Activated naive CD8-positive, alpha-beta T cell treated with anti-CD3 and anti-CD28 coated beads for 36 hours (primary cell): Measurements from ENCODE around the gene CNTFR. TPM values are rescaled to one million over a fixed set of nuclear protein-coding genes. Genes with fewer than 3 reads are reported as not detected.
A peak's percentile ranks its signal among the peaks of the same experiment; 100 is the strongest.
"Not testable (repeated sequence)": the region's sequence is repeated elsewhere in the genome, so short reads cannot be mapped to it uniquely, and the experiment has no call there.

Source experiments
- DNase-seq: peaks from one replicate; pipeline ENCODE4 v3.0.0; 2021
- H3K27ac Mint-ChIP-seq: one replicate; pipeline ENCODE4 v1.8.0; 2022; ENCODE audit warnings: mild to moderate bottlenecking, moderate library complexity, mixed read lengths
- H3K27me3 Mint-ChIP-seq: one replicate; pipeline ENCODE4 v1.8.0; 2022; ENCODE audit warnings: mild to moderate bottlenecking, mixed read lengths
- H3K36me3 Mint-ChIP-seq: one replicate; pipeline ENCODE4 v1.8.0; 2021; ENCODE audit warnings: mild to moderate bottlenecking, mixed read lengths
- H3K4me1 Mint-ChIP-seq: one replicate; pipeline ENCODE4 v1.8.0; 2021; ENCODE audit warnings: mixed read lengths
- H3K4me3 Mint-ChIP-seq: one replicate; pipeline ENCODE4 v1.8.0; 2022; ENCODE audit warnings: mild to moderate bottlenecking, moderate library complexity, mixed read lengths
- H3K9me3 Mint-ChIP-seq: one replicate; pipeline ENCODE4 v1.8.0; 2022; ENCODE audit warnings: mixed read lengths
- total RNA-seq, 2 experiments: library from RNA; stranded (reverse); gene quantifications; one replicate each; pipeline ENCODE4 v1.2.3, GENCODE V29; 2021

Gene CNTFR
- total RNA-seq: not detected

- H3K27ac Mint-ChIP-seq: no peak within 1 kb of the TSS
- no peaks in the 10 kb centered on the region for H3K9me3 Mint-ChIP-seq
- no peaks in the 10 kb centered on the region for H3K36me3 Mint-ChIP-seq
- peaks cover 81% of the 10 kb centered on the region for H3K27me3 Mint-ChIP-seq
- DNase-seq: peak; percentile 40
- H3K4me1 Mint-ChIP-seq: peaks cover 9% of the 10 kb centered on the region
- H3K4me3 Mint-ChIP-seq: peak within 1 kb of the TSS; percentile 73
These were observed at the start of gene CNTFR for GRCh38 chr9:34589636-34590380. Gene CNTFR, minus strand, starts transcription at chr9:34589724. Its CDS starts 20,743 bp downstream, at chr9:34568981.

- peaks cover 21% of the 10 kb centered on the region for H3K36me3 Mint-ChIP-seq
These were observed 49.8 kb upstream of the CNTFR start for GRCh38 chr9:34639322-34639721.

GRCh38 chr9:34638138-34638445 is 48.6 kb upstream of the CNTFR start:
- peak overlapping the region; percentile 97 for H3K4me3 Mint-ChIP-seq

More at GRCh38 chr9:34639322-34639721, 49.8 kb upstream of the CNTFR start:
- H3K27me3 Mint-ChIP-seq, H3K9me3 Mint-ChIP-seq, H3K4me3 Mint-ChIP-seq, DNase-seq, H3K27ac Mint-ChIP-seq: not testable (repeated sequence)
- peaks cover 25% of the 10 kb centered on the region for H3K4me1 Mint-ChIP-seq

GRCh38 chr9:34637356-34638137 is 48.0 kb upstream of the CNTFR start, which contains the start of gene SIGMAR1:
Gene SIGMAR1, minus strand, starts transcription at chr9:34637787. Its CDS starts 90 bp downstream, at chr9:34637697.
- peak within 1 kb of the TSS; percentile 93 for H3K27ac Mint-ChIP-seq
- no peaks in the 10 kb centered on the region for H3K9me3 Mint-ChIP-seq
- H3K4me1 Mint-ChIP-seq: peaks cover 30% of the 10 kb centered on the region
- peak; percentile 97 for DNase-seq
- no peaks in the 10 kb centered on the region for H3K27me3 Mint-ChIP-seq
- H3K4me3 Mint-ChIP-seq: peak within 1 kb of the TSS; percentile 97
- H3K36me3 Mint-ChIP-seq: peaks cover 23% of the 10 kb centered on the region

More at GRCh38 chr9:34638138-34638445, 48.6 kb upstream of the CNTFR start:
- H3K36me3 Mint-ChIP-seq: peaks cover 22% of the 10 kb centered on the region
- H3K9me3 Mint-ChIP-seq: no peaks in the 10 kb centered on the region
- DNase-seq: no peak
- peaks cover 30% of the 10 kb centered on the region for H3K4me1 Mint-ChIP-seq
- H3K27ac Mint-ChIP-seq: peak overlapping the region; percentile 93
- no peaks in the 10 kb centered on the region for H3K27me3 Mint-ChIP-seq

GRCh38 chr9:34636791-34637355 is 47.3 kb upstream of the CNTFR start:
- H3K27ac Mint-ChIP-seq: peak overlapping the region; percentile 93
- peak overlapping the region; percentile 97 for H3K4me3 Mint-ChIP-seq
- DNase-seq: no peak
- no peaks in the 10 kb centered on the region for H3K9me3 Mint-ChIP-seq
- no peaks in the 10 kb centered on the region for H3K27me3 Mint-ChIP-seq
- H3K36me3 Mint-ChIP-seq: peaks cover 23% of the 10 kb centered on the region
- H3K4me1 Mint-ChIP-seq: peaks cover 30% of the 10 kb centered on the region

- DNase-seq: no peak
- Mint-ChIP-seq H3K27me3 (peaks cover 3% of the 10 kb centered on the region), H3K9me3 (no peaks in the 10 kb centered on the region), H3K4me3 (peak overlapping the region; percentile 97), H3K4me1 (peaks cover 30% of the 10 kb centered on the region), H3K27ac (no peak overlapping the region), H3K36me3 (peaks cover 23% of the 10 kb centered on the region)
These were observed 46.0 kb upstream of the CNTFR start for GRCh38 chr9:34635556-34635955.

GRCh38 chr9:34634551-34635248 is 45.2 kb upstream of the CNTFR start:
- H3K36me3 Mint-ChIP-seq: peaks cover 23% of the 10 kb centered on the region
- H3K4me1 Mint-ChIP-seq: peaks cover 30% of the 10 kb centered on the region
- H3K27ac Mint-ChIP-seq: no peak overlapping the region
- H3K4me3 Mint-ChIP-seq: no peak overlapping the region
- H3K27me3 Mint-ChIP-seq: peaks cover 11% of the 10 kb centered on the region
- DNase-seq: no peak
- H3K9me3 Mint-ChIP-seq: no peaks in the 10 kb centered on the region

GRCh38 chr9:34633851-34634550 is 44.5 kb upstream of the CNTFR start:
- peak; percentile 71 for DNase-seq
- Mint-ChIP-seq H3K4me1 (peaks cover 34% of the 10 kb centered on the region), H3K27ac (no peak overlapping the region), H3K4me3 (no peak overlapping the region), H3K27me3 (peaks cover 18% of the 10 kb centered on the region), H3K9me3 (no peaks in the 10 kb centered on the region), H3K36me3 (peaks cover 23% of the 10 kb centered on the region)

GRCh38 chr9:34633166-34633565 is 43.6 kb upstream of the CNTFR start:
- DNase-seq: no peak
- Mint-ChIP-seq H3K9me3 (no peaks in the 10 kb centered on the region), H3K4me1 (peaks cover 33% of the 10 kb centered on the region), H3K4me3 (no peak overlapping the region), H3K27ac (no peak overlapping the region), H3K27me3 (peaks cover 24% of the 10 kb centered on the region), H3K36me3 (peaks cover 23% of the 10 kb centered on the region)

GRCh38 chr9:34630402-34631154 is 41.1 kb upstream of the CNTFR start:
- H3K9me3 Mint-ChIP-seq: no peaks in the 10 kb centered on the region
- H3K27ac Mint-ChIP-seq: no peak overlapping the region
- H3K4me3 Mint-ChIP-seq: no peak overlapping the region
- H3K27me3 Mint-ChIP-seq: peaks cover 50% of the 10 kb centered on the region
- peaks cover 12% of the 10 kb centered on the region for H3K36me3 Mint-ChIP-seq
- no peak for DNase-seq
- peaks cover 26% of the 10 kb centered on the region for H3K4me1 Mint-ChIP-seq

GRCh38 chr9:34629491-34629808 is 39.9 kb upstream of the CNTFR start:
- no peaks in the 10 kb centered on the region for H3K9me3 Mint-ChIP-seq
- H3K36me3 Mint-ChIP-seq: peaks cover 2% of the 10 kb centered on the region
- peak overlapping the region; percentile 55 for H3K4me3 Mint-ChIP-seq
- DNase-seq: no peak
- peaks cover 61% of the 10 kb centered on the region for H3K27me3 Mint-ChIP-seq
- H3K4me1 Mint-ChIP-seq: peaks cover 15% of the 10 kb centered on the region
- H3K27ac Mint-ChIP-seq: no peak overlapping the region

GRCh38 chr9:34628656-34629490 is 39.3 kb upstream of the CNTFR start, which contains the start of gene ARID3C:
Gene ARID3C, minus strand, starts transcription at chr9:34629066. Its CDS starts 1,052 bp downstream, at chr9:34628014.
- H3K27ac Mint-ChIP-seq: no peak within 1 kb of the TSS

More at GRCh38 chr9:34628656-34629490, 39.3 kb upstream of the CNTFR start, which contains the start of gene ARID3C:
- Mint-ChIP-seq H3K4me3 (peak within 1 kb of the TSS; percentile 67), H3K9me3 (no peaks in the 10 kb centered on the region), H3K4me1 (peaks cover 16% of the 10 kb centered on the region), H3K27me3 (peaks cover 66% of the 10 kb centered on the region), H3K36me3 (peaks cover 2% of the 10 kb centered on the region)
- DNase-seq: peak; percentile 57
